Muscle of leg (tissue), 11 donors: ENCODE measurements around the gene ABCG4. TPM values are rescaled to one million over a fixed set of nuclear protein-coding genes. Genes with fewer than 3 reads are reported as not detected.

Source experiments
- DNase-seq: peaks from one replicate; pipeline ENCODE4 v3.0.0; 2013
- H3K27ac ChIP-seq: one replicate; pipeline ENCODE4 v1.5.1; 2013; ENCODE audit warnings: mild to moderate bottlenecking, low read length, control low read depth
- H3K27me3 ChIP-seq: one replicate; pipeline ENCODE4 v1.6.1; 2013; ENCODE audit warnings: low read length; ENCODE audit not compliant: control insufficient read depth, insufficient read depth
- H3K36me3 ChIP-seq: one replicate; pipeline ENCODE4 v1.6.1; 2013; ENCODE audit warnings: low read length; ENCODE audit not compliant: control insufficient read depth, insufficient read depth
- H3K4me1 ChIP-seq: one replicate; pipeline ENCODE4 v1.6.1; 2013; ENCODE audit warnings: low read length; ENCODE audit not compliant: control insufficient read depth, insufficient read depth
- H3K4me3 ChIP-seq: one replicate; pipeline ENCODE4 v1.5.1; 2013; ENCODE audit warnings: low read length, control low read depth
- H3K9me3 ChIP-seq: replicated peaks from 2 replicates; pipeline ENCODE4 v1.6.1; 2013; ENCODE audit warnings: low read depth, low read length; ENCODE audit not compliant: control insufficient read depth
- WGBS: methylation state at CpG from one replicate; pipeline ENCODE4 v1.1.5; 2013; ENCODE audit warnings: missing lambda C conversion rate; ENCODE audit not compliant: insufficient coverage; 5-methylcytosine and 5-hydroxymethylcytosine counted together
- polyA plus RNA-seq, 8 donors: library from polyadenylated mRNA; unstranded; fragments of 120-200 nt; gene quantifications; one replicate each; pipeline versions ENCODE4 v1.2.1 to v1.2.3, GENCODE V29; 2013; ENCODE audit warnings: inconsistent platforms in 1 of 8, low replicate concordance in 1 of 8; ENCODE audit not compliant: insufficient read length in 8 of 8, insufficient read depth in 1 of 8
- total RNA-seq: library from RNA; stranded (reverse); fragments of 120-200 nt; gene quantifications from one replicate; pipeline ENCODE4 v1.2.4, GENCODE V29; 2013

ABCG4 gene
- total and polyA plus RNA-seq, 9 donors = 0.13 to 0.60 (median 0.26) TPM

DNA sequence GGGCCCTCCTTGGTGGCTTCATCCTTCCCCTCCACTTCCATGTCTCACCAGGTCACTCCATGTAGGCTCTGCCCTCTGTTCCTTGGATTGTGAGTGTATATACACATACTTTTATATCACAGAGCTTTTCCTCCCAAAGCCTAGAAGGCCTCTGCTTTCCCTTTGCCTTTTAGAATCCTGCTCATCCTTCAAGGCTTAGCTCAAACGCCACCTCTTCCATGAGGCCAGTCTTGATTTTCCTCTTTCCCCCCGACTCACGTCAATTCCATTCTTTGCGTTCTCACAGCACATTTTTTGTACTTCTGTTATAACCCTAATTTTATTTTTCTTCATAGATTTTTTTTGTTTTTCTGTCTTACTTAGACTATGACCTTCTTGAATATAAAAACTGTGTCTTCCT is 3.8 kb downstream of the ABCG4 start:
- H3K27me3 ChIP-seq = peaks cover 45% of the 10 kb centered on the region
- no peaks in the 10 kb centered on the region for H3K9me3 ChIP-seq
- no peak overlapping the region for H3K27ac ChIP-seq
- H3K4me3 ChIP-seq = no peak overlapping the region
- 79% methylated on average over 2 of the region's 4 CpGs for whole genome bisulfite sequencing
- peaks cover 16% of the 10 kb centered on the region for H3K4me1 ChIP-seq
- no peak for DNase-seq
- H3K36me3 ChIP-seq = no peaks in the 10 kb centered on the region

DNA sequence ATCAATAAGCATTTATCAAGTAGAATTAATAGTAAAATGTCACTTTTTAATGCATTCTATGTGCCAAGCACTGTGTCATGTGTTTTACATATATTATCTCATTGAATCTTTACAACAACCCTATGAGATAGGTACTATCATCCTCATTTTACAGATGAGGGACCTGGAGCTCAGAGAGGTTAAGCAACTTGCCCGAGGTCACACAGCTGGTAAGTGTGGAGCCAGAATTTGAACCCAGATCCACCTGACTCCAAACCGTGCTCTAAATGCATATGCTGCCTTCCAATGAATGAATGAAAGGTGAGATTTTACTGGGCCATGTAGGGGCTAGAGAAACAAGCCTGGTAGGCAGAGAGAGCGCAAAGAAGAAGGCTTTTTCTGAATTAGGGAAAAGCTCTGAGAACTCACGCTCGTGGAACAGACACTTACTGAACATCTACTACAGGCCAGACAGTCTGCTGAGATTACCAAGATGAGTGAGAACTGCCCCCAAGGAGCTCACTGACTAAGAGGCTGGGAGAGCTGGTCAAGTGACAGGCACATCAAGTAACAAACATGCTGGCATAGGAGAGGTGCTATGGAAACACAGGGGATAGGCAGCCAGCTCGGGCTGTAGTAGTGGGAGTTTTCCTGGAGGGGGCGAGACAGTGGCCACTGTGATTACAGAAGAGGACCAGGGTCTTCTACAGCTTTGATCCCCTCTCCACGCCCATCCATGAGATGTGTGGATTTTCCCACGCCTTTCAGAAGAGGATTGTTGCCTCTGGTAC is 4.4 kb downstream of the ABCG4 start:
- H3K27me3 ChIP-seq = peaks cover 39% of the 10 kb centered on the region
- peaks cover 13% of the 10 kb centered on the region for H3K4me1 ChIP-seq
- 60% methylated on average over 3 of the region's 9 CpGs for WGBS
- no peak for DNase-seq
- no peak overlapping the region for H3K4me3 ChIP-seq
- H3K27ac ChIP-seq = no peak overlapping the region
- no peaks in the 10 kb centered on the region for H3K9me3 ChIP-seq
- no peaks in the 10 kb centered on the region for H3K36me3 ChIP-seq

DNA sequence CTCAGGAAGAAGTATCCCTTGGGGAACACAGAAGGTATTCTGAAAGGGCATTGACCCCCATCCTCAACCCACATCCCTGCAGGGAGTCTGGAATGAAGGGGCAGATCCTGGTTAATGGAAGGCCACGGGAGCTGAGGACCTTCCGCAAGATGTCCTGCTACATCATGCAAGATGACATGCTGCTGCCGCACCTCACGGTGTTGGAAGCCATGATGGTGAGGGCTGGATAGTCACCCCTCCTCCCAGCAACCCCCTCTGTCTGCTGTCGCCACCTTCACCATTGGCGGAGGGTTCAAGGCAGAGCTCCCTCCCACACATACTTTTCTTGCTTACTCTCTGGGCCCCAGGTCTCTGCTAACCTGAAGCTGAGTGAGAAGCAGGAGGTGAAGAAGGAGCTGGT is 5.3 kb downstream of the ABCG4 start:
- no peak for DNase-seq
- no peak overlapping the region for H3K4me3 ChIP-seq
- 81% methylated on average over 4 of the region's 6 CpGs for WGBS
- peaks cover 32% of the 10 kb centered on the region for H3K27me3 ChIP-seq
- no peaks in the 10 kb centered on the region for H3K9me3 ChIP-seq
- H3K4me1 ChIP-seq = peaks cover 7% of the 10 kb centered on the region
- no peak overlapping the region for H3K27ac ChIP-seq
- no peaks in the 10 kb centered on the region for H3K36me3 ChIP-seq

DNA sequence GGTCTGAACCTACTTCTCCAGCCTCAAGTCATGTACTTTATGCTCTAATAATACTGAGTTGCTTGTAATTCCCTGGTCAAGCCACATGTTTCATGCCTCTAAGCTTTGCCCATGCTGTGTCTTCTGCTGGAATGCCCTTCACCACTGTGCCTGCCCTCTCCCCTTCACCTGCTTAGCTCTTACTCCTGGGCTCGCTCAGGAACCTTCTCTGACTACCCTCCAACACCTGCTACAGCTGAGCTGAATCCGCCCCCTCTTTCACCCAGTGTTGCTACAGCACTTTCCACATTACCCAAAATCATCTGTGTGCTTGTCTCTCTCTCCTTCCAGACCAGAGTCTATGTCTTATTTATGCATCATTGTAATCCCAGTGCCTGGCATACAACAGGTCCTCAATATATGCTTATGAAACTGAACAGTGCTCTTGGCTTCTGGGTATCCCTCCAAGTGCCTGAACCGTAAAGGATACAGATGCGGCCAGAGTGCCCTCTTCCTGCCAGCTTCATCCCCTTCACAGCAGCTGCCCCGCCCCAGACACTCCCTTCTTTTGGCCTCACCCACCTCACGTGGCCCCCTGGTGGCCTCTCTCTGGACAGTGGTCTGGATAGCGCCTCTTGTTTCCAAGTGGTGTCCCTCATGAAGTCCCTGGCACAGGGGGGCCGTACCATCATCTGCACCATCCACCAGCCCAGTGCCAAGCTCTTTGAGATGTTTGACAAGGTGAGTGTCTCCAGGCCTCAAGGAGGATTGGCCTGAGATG is 7.1 kb downstream of the ABCG4 start:
- no peak for DNase-seq
- 33% methylated on average over 5 of the region's 8 CpGs for WGBS
- no peak overlapping the region for H3K27ac ChIP-seq

DNA sequence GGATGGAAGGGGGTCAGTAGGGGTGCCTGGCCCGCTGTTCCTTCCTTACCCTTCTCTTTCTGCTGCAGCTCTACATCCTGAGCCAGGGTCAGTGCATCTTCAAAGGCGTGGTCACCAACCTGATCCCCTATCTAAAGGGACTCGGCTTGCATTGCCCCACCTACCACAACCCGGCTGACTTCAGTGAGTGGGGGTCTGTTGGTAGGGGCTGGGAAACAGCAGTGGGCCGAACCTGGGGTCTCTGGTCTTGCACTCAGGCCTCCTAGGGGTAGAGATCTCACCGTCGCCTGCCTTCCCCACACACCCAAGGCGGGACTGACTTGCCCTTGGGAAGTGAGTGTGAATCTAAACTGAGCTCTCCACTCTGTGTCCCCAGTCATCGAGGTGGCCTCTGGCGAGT is 7.6 kb downstream of the ABCG4 start:
- Histone ChIP-seq H3K27ac (no peak overlapping the region), H3K36me3 (no peaks in the 10 kb centered on the region), H3K9me3 (no peaks in the 10 kb centered on the region), H3K27me3 (peaks cover 13% of the 10 kb centered on the region), H3K4me1 (no peaks in the 10 kb centered on the region), H3K4me3 (no peak overlapping the region)
- no peak for DNase-seq
- 100% methylated on average over 1 of the region's 10 CpGs for WGBS

More for the DNA sequence above, 7.1 kb downstream of the ABCG4 start:
- Histone ChIP-seq H3K4me1 (no peaks in the 10 kb centered on the region), H3K9me3 (no peaks in the 10 kb centered on the region), H3K27me3 (peaks cover 17% of the 10 kb centered on the region), H3K36me3 (no peaks in the 10 kb centered on the region), H3K4me3 (no peak overlapping the region)

DNA sequence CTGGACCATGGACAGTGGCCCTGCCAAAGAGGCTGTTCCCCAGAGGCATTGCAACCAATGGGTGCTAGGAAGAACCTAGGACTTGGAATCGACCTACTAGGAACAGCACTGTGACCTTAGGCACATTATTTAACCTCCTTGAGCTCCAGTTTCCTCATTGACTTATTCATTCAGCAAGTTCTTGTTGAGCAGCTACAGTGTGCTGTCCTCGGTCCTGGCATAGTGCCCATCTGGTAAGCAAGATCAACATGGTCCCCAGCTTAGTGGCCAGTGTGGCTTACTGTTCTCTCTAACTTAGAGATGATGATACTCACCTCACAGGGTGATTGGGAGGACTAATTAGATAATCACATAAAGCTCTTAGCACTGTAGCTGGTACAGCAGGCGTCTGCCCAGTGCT is 8.2 kb downstream of the ABCG4 start:
- Histone ChIP-seq H3K4me1 (no peaks in the 10 kb centered on the region), H3K9me3 (no peaks in the 10 kb centered on the region), H3K36me3 (no peaks in the 10 kb centered on the region), H3K27me3 (peaks cover 11% of the 10 kb centered on the region), H3K27ac (no peak overlapping the region), H3K4me3 (no peak overlapping the region)
- 48% methylated on average over 2 of the region's 3 CpGs for WGBS
- no peak for DNase-seq

DNA sequence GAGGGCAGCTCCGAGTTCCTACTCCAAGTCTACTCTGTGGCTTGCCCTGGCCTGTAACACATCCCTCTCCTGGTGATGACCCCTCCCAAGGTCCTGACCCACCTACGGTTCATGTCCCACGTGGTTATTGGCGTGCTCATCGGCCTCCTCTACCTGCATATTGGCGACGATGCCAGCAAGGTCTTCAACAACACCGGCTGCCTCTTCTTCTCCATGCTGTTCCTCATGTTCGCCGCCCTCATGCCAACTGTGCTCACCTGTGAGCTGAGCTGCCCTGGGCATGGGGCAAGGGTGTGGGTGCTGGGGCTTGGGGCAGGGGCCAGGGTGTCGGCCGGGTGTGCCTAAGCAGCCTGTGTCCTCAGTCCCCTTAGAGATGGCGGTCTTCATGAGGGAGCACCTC is 9.6 kb downstream of the ABCG4 start:
- no peaks in the 10 kb centered on the region for H3K4me1 ChIP-seq
- no peak for DNase-seq
- H3K36me3 ChIP-seq = no peaks in the 10 kb centered on the region
- 88% methylated on average over 11 of the region's 13 CpGs for WGBS
- H3K27ac ChIP-seq = no peak overlapping the region
- no peak overlapping the region for H3K4me3 ChIP-seq
- peaks cover 7% of the 10 kb centered on the region for H3K27me3 ChIP-seq
- H3K9me3 ChIP-seq = no peaks in the 10 kb centered on the region

DNA sequence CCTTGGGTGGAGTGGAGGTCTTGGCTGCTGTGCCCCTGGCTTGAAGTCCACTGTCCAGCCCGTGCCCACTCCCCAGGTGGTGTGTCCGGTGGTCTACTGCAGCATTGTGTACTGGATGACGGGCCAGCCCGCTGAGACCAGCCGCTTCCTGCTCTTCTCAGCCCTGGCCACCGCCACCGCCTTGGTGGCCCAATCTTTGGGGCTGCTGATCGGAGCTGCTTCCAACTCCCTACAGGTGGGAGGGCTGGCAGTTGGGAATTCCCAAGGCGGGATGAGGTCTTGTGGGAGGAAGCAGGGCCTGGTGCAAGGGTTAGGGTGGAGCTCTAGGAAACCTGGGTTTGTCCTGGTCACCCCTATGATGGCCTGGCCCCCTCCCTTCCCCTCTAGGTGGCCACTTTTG is 11.3 kb downstream of the ABCG4 start:
- H3K4me1 ChIP-seq = no peaks in the 10 kb centered on the region
- no peaks in the 10 kb centered on the region for H3K9me3 ChIP-seq
- peaks cover 2% of the 10 kb centered on the region for H3K27me3 ChIP-seq
- 82% methylated on average over 8 of the region's 9 CpGs for WGBS
- H3K27ac ChIP-seq = no peak overlapping the region
- no peak for DNase-seq
- no peak overlapping the region for H3K4me3 ChIP-seq
- H3K36me3 ChIP-seq = no peaks in the 10 kb centered on the region

DNA sequence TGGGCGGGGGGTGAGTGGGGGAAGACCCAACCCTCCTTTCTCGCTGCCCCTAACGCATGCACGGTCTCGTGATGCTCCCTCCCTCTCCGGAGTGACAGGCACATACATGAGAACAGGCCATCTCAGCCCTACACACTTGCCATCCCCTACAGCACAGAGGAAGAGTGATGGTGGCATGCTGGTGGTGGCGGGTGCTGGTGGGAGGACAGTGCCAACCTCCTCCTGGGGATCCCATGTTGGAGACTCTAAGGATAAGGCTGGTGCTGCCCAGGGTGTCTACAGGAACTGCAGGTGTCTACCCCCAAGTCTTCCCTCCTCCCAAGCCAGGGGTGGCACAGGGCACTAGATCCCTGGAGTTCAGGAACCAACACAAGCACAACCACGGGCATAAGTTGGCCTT is 13.0 kb downstream of the ABCG4 start:
- peaks cover 2% of the 10 kb centered on the region for H3K27me3 ChIP-seq
- no peaks in the 10 kb centered on the region for H3K4me1 ChIP-seq
- H3K27ac ChIP-seq = no peak overlapping the region
- no peak for DNase-seq
- H3K9me3 ChIP-seq = no peaks in the 10 kb centered on the region
- WGBS = 91% methylated on average over 4 of the region's 8 CpGs
- no peaks in the 10 kb centered on the region for H3K36me3 ChIP-seq
- no peak overlapping the region for H3K4me3 ChIP-seq

DNA sequence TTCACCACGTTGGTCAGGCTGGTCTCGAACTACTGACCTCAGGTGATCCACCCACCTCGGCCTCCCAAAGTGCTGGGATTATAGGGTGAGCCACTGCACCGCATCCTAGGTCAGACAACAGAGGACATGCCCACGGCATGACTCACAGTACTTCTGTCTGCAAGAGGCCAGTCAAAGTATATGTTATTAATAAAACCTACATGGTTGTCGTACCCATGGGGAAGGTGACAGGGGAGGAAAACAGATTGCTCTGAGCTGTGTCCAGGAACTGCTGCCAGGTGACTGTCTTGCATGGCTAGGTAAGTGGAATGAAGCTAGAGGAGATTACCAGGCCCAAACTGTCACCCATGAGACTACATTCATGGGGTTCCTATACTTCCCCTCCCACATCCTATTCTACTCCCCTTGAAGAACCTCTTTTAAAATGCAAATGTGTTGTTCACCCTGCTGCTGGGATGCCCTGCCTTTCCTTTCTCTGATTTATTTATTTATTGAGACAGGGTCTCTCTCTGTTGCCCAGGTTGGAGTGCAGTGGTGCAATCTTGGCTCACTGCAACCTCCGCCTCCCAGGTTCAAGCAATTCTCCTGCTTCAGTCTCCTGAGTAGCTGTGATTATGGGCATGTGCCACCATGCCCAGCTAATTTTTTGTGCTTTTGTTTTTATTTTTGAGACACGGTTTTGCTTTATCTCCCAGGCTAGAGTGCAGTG is 17.7 kb downstream of the ABCG4 start:
- WGBS = 67% methylated on average over 5 of the region's 8 CpGs
- Histone ChIP-seq H3K27me3 (no peaks in the 10 kb centered on the region), H3K36me3 (no peaks in the 10 kb centered on the region), H3K4me3 (no peak overlapping the region), H3K9me3 (no peaks in the 10 kb centered on the region), H3K4me1 (peaks cover 14% of the 10 kb centered on the region), H3K27ac (no peak overlapping the region)
- no peak for DNase-seq
